AG04450 (cell line): ENCODE data around the gene DLGAP4. TPM values are rescaled to one million over a fixed set of nuclear protein-coding genes. Genes with fewer than 3 reads are reported as not detected.

Experiments used
- CTCF ChIA-PET: fragments of 300-600, 350-600 bp; formaldehyde crosslinking; extraction: SDS; loops from one replicate; lab custom pipeline; 2022; ENCODE audit warnings: antibody characterized with exemption, inconsistent platforms; lab: Charles Lee
- POLR2A ChIA-PET: fragments of 350-600 bp; formaldehyde crosslinking; extraction: SDS; loops from one replicate; lab custom pipeline; 2021; ENCODE audit warnings: antibody characterized with exemption, inconsistent platforms; lab: Yijun Ruan, JAX
- DNase-seq: peaks from one replicate; pipeline ENCODE4 v3.0.0-alpha.2; 2011; ENCODE audit warnings: low read depth, low spot score
- H3K27ac ChIP-seq: one replicate; pipeline ENCODE4 v1.5.1; 2012; ENCODE audit warnings: low read depth, low read length, control low read depth
- H3K27me3 ChIP-seq: one replicate; pipeline ENCODE4 v1.6.0; 2012; ENCODE audit warnings: low read length; ENCODE audit not compliant: control insufficient read depth, insufficient read depth
- H3K4me3 ChIP-seq: 2 replicates; pipeline ENCODE4 v1.5.1; 2011; ENCODE audit warnings: mild to moderate bottlenecking, low read depth, low read length, control low read depth
- H3K9me3 ChIP-seq: 2 replicates; pipeline ENCODE4 v1.5.1; 2012; ENCODE audit warnings: low read length; ENCODE audit not compliant: control insufficient read depth, insufficient read depth
- polyA plus RNA-seq: library from polyadenylated mRNA; depleted of rRNA; stranded (reverse); fragments of >200 nt; gene quantifications from 2 replicates; pipeline ENCODE4 v1.2.3, GENCODE V29; 2011
- TF ChIP-seq, protein P1 (sequence below): IDR thresholded peaks from 2 replicates; pipeline ENCODE4 v1.5.1; 2011; ENCODE audit warnings: low read depth, low read length, control low read depth, inconsistent platforms

The DLGAP4 gene
- polyA plus RNA-seq, 1 experiment = 17.7 TPM

DNA sequence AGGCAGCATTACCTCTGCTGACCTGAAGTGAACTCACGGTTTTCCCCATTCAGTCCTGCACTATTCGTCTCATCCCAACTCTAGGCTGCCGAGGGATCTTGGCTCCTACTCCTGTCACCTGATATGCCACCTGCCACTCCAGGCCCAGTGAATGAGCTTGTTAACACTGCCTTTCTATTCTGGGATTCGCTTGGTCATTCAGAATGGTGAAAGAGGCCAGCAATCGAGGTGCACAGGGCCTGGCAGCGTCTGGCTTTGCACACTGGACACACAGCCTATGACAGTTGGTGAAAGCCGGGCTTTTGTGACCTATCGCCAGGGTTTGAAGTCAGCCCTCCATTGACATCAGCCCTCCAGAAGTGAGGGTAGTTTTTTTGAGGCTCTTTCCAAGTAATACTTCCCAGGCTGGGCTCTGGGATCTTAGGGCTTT lies 175.9 kb downstream of the DLGAP4 start:
- Histone ChIP-seq H3K9me3 (no peaks in the 10 kb centered on the region), H3K27ac (peak overlapping the region; percentile 47), H3K27me3 (no peaks in the 10 kb centered on the region), H3K4me3 (no peak overlapping the region)
- CTCF ChIA-PET = no interaction called here
- TF ChIP-seq, protein P1, sequence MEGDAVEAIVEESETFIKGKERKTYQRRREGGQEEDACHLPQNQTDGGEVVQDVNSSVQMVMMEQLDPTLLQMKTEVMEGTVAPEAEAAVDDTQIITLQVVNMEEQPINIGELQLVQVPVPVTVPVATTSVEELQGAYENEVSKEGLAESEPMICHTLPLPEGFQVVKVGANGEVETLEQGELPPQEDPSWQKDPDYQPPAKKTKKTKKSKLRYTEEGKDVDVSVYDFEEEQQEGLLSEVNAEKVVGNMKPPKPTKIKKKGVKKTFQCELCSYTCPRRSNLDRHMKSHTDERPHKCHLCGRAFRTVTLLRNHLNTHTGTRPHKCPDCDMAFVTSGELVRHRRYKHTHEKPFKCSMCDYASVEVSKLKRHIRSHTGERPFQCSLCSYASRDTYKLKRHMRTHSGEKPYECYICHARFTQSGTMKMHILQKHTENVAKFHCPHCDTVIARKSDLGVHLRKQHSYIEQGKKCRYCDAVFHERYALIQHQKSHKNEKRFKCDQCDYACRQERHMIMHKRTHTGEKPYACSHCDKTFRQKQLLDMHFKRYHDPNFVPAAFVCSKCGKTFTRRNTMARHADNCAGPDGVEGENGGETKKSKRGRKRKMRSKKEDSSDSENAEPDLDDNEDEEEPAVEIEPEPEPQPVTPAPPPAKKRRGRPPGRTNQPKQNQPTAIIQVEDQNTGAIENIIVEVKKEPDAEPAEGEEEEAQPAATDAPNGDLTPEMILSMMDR = no peak
- DNase-seq = no peak
- POLR2A ChIA-PET = no interaction called here

DNA sequence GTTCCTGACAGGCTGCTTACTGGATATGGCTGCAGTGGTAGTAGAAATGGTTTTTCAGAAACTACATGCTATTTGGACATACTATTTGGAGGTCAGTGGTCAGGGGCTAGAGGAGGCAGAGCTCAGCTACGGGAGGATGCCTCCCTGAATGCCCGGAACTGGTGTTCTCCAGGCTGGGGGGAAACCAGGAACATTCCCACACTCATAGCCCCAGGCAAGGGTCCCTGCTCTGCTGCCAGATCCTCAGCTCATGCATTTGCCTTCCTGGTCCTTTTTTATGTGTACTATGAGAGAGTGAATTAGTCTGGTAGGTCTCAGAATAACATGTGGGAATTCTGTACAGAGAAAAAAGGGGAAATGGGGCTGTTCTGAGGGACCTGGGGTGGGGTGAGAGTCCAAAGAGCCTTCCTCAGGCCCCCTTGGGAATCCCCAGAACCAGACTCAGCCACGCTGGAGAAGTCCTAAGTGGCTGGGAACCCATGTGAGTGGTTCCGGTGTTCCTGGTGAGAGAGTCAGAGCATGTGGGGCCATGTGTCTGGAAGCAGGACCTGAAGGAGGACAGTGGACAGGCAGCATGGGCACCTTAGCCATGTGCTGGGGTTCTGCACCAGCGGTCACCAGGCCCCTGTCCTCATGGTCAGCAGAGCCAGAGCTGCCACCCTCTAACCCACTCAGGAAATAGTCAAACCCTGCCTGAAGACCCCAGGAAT lies 177.2 kb downstream of the DLGAP4 start:
- CTCF ChIA-PET = no interaction called here
- TF ChIP-seq, protein P1 = no peak
- Histone ChIP-seq H3K9me3 (no peaks in the 10 kb centered on the region), H3K27ac (peak overlapping the region; percentile 68), H3K27me3 (no peaks in the 10 kb centered on the region), H3K4me3 (no peak overlapping the region)
- DNase-seq = no peak
- POLR2A ChIA-PET = interaction anchor here (0.6 to 1.4 kb wide), 2 partner anchors 20 kb away, joined by 4 to 5 read pairs; no protein-coding TSS in a partner anchor

DNA sequence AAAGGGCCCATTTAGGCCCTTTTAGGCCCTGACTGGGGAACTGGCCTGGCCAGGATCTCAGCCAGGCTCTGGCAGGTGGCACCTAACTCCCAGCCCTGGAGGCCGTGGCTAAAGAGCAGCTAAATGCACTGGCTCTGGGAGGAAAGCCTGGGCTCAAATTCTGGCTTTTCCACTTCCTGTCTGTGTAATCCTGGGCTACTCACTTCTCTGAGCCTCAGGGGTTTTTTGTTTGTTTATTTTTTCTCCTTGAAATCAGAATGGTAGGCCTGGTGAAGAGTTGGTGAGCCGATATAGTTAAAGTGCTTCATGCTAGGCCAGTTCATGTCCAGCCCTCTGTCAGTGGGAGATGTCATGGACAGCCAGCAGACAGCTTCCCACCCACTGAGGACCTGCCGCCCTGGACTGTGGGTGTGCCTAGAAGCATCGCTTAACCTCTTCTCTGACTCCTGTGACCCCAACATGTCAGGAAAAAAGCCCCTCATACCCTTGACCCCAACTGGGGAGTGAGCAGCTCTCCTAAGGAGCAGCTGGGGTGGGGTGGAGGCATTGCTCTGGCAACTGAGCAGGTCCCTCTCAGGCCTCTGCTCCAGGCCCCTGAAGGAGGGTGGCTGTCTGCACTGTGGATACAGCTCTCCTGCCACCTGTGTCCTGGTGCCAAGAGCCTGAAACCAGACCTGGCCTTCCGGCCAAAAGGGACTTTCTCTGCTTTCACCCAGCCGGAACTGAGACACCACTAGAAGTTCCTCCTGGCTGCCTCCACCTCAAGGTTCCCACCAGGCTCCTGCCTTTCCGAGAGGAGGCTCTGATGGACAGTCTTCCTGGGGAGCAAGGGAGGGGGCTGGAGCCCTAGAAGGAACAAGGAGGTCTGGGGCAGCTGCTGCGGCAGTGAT lies 178.0 kb downstream of the DLGAP4 start:
- POLR2A ChIA-PET = interaction anchor here (1.4 kb wide), 1 partner anchor 21 kb away, joined by 5 read pairs; no protein-coding TSS in a partner anchor
- Histone ChIP-seq H3K4me3 (no peak overlapping the region), H3K9me3 (no peaks in the 10 kb centered on the region), H3K27me3 (no peaks in the 10 kb centered on the region), H3K27ac (peak overlapping the region; percentile 68)
- CTCF ChIA-PET = no interaction called here
- TF ChIP-seq, protein P1 = no peak
- DNase-seq = no peak

DNA sequence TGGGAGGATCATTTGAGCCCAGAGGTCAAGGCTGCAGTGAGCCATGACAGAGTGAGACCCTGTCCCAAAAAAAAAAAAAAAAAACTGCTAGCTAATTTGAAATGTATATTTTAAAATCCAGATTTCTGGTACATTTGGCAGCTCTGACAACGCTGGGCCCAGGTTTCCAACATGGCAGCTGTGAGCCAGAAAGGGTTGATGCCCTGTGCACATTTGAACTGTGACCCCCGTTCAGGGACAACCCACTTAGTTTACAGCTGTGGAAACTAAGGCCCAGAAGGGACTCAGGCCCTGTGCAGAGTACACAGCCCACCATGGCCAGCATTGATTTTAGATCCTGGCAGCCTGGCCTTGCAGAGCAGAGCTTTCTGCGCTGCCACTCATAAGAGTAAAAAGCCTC lies 179.1 kb downstream of the DLGAP4 start:
- no peaks in the 10 kb centered on the region for H3K27me3 ChIP-seq
- TF ChIP-seq, protein P1 = no peak
- H3K4me3 ChIP-seq = no peak overlapping the region
- POLR2A ChIA-PET = interaction anchor here (0.7 kb wide), 1 partner anchor 1716 kb away, joined by 7 read pairs; no protein-coding TSS in a partner anchor
- DNase-seq = no peak
- no peaks in the 10 kb centered on the region for H3K9me3 ChIP-seq
- CTCF ChIA-PET = no interaction called here
- H3K27ac ChIP-seq = no peak overlapping the region
